HepG2 (cell line): ENCODE measurements around the gene GCDH.

Experiments used
- CHCHD3 ChIP-seq: sonication (generic); formaldehyde crosslinking; IDR thresholded peaks from 2 replicates; pipeline ENCODE4 v1.8.0; 2022; ENCODE audit warnings: mild to moderate bottlenecking, missing genetic modification reagents, moderate library complexity
- DPF2 ChIP-seq: sonication (generic); formaldehyde crosslinking; IDR thresholded peaks from 2 replicates; pipeline ENCODE4 v1.4.0; 2020; ENCODE audit warnings: mild to moderate bottlenecking, low read depth, missing genetic modification reagents, borderline replicate concordance
- EP300 ChIP-seq, 3 experiments: sonication (generic) in 1 of 3; formaldehyde crosslinking in 1 of 3; IDR thresholded peaks; 2 replicates each; pipeline versions ENCODE4 v1.5.1 to v1.6.1; 2011 to 2020; ENCODE audit warnings: low read depth in 2 of 3, low read length in 2 of 3, borderline replicate concordance in 1 of 3, improper control_type of control experiment in 1 of 3, mild to moderate bottlenecking in 1 of 3, missing genetic modification reagents in 1 of 3, moderate library complexity in 1 of 3
- HDAC6 ChIP-seq: fragments of 200-600 bp; sonication (generic); IDR thresholded peaks from 2 replicates; pipeline ENCODE4 v1.7.0; 2017; ENCODE audit warnings: mild to moderate bottlenecking, antibody characterized with exemption, low read length, low read depth
- HNRNPH1 ChIP-seq: fragments of 200-400 bp; formaldehyde crosslinking; optimal IDR thresholded peaks from 2 replicates; pipeline ENCODE3; 2017; ENCODE audit warnings: mild to moderate bottlenecking, low read depth, low read length
- NFKB2 ChIP-seq: sonication (generic); formaldehyde crosslinking; IDR thresholded peaks from 2 replicates; pipeline ENCODE4 v1.4.0; 2020; ENCODE audit warnings: missing genetic modification reagents, borderline replicate concordance

- no peak for TF ChIP-seq HDAC6
- TF ChIP-seq HNRNPH1 = no peak
- no peak for TF ChIP-seq EP300 (IDR thresholded peaks at IDR 0.05; ENCODE audit: low read depth in 2 of 2, low read length in 2 of 2)
- no peak for TF ChIP-seq EP300 (CRISPR knock-in tag; IDR thresholded peaks at IDR 0.05; ENCODE audit: borderline replicate concordance)
- TF ChIP-seq CHCHD3 (CRISPR knock-in tag) = no peak
- no peak for TF ChIP-seq DPF2 (CRISPR knock-in tag)
- TF ChIP-seq NFKB2 = no peak
Observed at GRCh38 chr19:12865746-12866415, 25.1 kb upstream of the GCDH start.
